ENCODE measurements around the gene THEM4.
"Not testable (repeated sequence)": the region's sequence is repeated elsewhere in the genome, so short reads cannot be mapped to it uniquely, and the experiment has no call there.

THEM4 gene

GRCh38 chr1:151924691-151925587 lies 15.6 kb upstream of the THEM4 start:
- DNase-seq = no peak

DNA sequence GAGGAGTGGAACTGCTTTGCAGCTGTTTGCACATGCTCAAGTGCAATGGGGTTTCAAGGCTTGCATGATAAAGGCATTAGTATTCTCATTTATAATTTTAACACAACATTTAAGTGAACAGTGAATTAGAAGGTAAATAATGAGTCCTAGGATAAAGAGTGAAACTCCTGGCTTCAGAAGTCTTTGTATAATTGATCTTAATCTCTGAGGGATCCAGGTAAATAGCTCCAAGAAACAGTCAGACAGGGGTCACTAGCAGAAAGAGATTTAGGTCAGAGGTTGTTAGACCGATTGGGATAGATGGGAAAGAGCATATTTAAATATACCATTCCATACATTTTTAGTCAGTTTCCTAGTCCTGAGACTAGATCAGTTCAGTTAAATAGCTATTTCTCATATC lies 14.1 kb upstream of the THEM4 start:
- no peak for DNase-seq

GRCh38 chr1:151920149-151920548 lies 10.8 kb upstream of the THEM4 start:
- no peak for DNase-seq

DNA sequence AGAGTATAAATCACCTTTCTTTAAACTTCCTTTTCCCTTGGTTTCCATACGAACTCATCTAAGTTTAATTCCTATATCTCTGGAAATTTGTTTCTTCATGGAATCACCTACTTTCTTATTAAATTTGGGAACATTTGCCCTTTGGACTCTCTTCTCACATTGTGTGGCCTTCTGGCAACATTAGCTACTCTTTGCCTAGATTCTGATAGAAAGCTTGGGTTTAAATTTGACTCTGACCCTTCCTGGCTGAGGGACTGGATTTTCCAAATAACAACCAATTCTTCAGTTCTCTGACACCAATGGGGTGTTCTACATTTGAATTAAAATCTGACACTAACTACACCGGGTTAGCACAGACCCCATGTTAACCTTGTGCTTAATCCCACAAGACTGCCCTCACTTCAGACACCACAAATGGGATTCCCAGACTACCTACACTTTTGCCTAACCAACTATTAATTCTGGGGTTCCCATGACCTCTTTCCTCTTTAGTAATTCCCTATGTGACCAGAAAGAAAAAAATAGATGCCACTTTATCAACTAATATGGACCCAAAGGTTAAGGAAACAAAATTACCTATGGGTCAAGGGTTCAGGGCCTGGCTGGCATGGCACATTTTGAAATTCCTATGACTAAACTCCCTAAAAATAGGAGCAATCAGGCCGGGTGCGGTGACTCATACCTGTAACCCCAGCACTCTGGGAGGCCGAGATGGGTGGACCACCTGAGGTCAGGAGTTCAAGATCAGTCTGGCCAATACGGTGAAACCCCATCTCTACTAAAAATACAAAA lies 9.7 kb upstream of the THEM4 start:
- no peak for DNase-seq

- no peak for DNase-seq
Observed at GRCh38 chr1:151918156-151918555, 8.8 kb upstream of the THEM4 start.

DNA sequence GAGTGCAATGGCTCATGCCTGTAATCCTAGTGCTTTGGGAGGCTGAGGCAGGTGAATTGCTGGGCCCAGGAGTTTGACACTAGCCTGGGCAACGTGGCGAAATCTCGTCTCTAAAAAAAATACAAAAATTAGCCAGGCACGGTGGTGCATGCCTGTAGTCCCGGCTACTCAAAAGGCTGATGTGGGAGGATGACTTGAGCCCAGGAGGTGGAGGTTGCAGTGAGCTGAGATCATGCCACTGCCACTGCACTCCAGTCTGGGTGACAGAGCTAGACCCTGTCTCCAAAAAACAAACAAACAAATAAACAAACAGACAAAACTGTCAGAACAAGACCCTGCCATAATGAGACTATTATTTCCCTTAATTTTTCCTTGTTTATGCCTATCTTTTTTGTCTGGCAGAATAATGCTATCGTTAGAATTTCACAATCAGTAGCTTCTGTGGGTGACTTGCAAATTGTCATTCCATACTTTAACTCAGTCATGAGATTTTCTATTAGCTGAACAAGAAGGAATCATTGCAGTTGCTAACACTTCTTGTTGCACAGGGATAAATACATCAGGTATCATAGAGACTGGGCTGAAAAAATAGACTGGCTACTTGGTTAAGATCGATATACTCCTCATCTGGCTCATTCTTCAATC lies 7.5 kb upstream of the THEM4 start:
- DNase-seq = no peak

DNA sequence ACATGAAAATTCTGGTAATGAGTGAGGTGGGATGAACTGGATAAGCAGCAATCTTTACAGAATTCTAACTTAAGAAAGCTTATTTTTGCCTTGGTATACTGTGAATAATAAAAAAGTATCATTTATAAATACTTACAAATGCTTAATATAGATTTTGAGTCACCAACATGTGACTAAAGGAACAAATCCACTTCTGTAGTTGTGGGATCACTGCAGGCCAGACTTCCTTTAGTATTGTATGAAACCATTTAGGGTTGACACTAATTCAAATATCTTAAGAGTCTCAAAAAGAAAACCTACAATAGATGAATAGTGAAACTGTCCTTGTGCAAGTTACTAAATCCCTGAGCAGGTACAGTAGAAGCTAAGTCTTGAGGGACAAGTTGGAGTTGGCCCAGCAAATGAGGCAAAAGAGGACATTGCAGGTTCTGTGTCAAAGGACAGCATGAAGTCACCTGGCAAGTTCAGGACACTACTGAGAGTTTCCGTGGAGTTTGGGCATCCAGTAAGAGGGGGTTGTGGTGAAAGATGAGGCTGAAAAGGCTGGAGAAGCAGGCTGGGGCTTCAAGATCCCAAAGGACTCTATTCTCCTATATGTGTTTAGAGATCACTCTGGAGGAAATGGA lies 5.9 kb upstream of the THEM4 start:
- DNase-seq = no peak

- DNase-seq = no peak
Observed at GRCh38 chr1:151914076-151914475, 4.8 kb upstream of the THEM4 start.

DNA sequence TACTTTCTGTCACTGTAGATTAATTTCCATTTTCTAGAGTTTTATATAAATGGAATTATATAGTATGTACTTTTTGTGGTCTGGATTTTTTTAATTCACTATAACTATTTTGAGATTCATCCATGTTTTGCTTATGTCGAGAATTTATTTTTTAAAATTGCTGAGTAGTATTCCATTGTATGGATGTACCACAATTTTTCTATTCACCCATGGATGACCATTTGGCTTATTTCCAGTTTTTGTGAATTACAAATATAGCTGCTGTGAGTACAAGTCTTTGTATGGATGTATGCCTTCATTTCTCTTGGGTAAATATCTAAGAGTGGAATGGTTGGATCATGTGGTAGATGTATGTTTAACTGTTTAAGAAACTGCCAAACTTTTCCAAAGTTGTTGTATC lies 3.7 kb upstream of the THEM4 start:
- no peak for DNase-seq

- DNase-seq = no peak
Observed at GRCh38 chr1:151908228-151908691, 1.1 kb downstream of the THEM4 start.

GRCh38 chr1:151907363-151908139 lies 1.8 kb downstream of the THEM4 start:
- DNase-seq = no peak

DNA sequence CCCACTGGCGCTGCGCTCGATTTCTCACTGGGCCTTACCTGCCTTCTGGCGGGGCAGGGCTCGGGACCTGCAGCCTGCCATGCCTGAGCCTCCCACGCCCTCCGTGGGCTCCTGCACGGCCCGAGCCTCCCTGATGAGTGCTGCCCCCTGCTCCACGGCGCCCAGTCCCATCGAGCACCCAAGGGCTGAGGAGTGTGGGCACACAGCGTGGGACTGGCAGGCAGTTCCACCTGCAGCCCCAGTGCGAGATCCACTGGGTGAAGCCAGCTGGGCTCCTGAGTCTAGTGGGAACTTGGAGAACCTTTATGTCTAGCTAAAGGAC lies 3.0 kb downstream of the THEM4 start:
- DNase-seq = not testable (repeated sequence)

- not testable (repeated sequence) for DNase-seq
Observed at GRCh38 chr1:151905443-151906323, 3.6 kb downstream of the THEM4 start.

- no peak for DNase-seq
Observed at GRCh38 chr1:151905070-151905442, 4.3 kb downstream of the THEM4 start.

GRCh38 chr1:151902858-151903257 lies 6.5 kb downstream of the THEM4 start:
- DNase-seq = no peak

DNA sequence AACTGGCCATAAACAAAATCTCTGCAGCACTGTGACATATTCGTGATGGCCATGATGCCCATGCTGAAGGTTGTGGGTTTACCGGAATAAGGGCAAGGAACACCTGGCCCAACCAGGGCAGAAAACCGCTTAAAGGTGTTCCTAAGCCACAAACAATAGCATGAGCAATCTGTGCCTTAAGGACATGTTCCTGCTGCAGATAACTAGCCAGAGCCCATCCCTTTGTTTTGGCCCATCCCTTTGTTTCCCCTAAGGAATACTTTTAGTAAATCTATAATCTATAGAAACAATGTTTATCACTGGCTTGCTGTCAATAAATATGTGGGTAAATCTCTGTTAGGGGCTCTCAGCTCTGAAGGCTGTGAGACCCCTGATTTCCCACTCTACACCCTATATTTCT lies 8.5 kb downstream of the THEM4 start:
- DNase-seq = not testable (repeated sequence)

DNA sequence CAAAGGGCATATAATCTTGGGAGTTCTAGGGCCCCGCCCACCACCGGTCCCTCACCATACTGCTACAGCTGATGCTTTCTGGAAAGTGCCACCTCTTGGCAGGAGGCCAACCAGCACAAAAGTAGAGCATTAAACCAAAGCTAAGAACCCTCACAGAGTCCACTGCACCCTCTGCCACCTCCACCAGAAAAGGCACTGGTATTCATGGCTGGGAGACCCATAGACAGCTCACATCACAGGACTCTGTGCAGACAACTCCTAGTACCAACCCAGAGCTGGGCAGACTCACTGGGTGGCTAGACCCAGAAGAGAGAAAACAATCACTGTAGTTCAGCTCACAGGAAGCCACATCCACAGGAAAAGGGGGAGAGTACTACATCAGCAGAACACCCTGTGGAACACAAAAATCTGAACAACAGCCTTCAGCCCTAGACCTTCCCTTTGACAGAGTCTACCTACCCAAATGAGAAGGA lies 10.8 kb downstream of the THEM4 start:
- no peak for DNase-seq

- DNase-seq = no peak
Observed at GRCh38 chr1:151897991-151898431, 11.3 kb downstream of the THEM4 start.

DNA sequence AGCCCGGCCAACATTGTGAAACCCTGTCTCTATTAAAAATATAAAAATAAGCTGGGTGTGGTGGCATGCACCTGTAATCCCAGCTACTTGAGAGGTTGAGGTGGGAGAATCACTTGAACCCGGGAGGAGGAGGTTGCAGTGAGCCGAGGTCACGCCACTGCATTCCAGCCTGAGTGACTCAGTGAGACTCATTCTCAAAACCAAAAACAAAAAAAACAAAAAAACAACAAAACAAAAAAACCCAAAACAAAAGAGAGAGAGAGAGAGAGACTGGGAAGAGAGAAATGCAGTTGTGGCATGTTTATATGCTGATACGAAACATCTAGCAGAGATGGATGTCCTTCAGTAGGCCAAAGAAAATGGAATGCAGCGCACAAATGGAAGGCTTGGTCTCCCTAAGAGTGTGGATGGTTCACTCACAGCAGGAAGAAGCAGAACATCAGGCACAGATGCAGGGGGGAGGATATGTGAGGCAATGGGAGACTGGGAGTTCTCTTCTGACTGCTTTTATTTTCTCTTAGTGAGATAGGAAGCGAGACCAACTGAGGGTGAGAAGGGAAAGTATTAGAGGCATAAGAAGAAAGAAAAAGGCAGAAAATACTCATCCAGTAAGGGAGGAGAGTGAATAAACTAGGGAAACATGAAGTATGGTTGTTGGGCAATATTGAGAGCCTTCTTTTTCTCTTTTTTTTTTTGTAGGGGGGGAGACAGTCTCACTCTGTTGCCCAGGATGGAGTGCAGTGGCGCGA lies 16.0 kb downstream of the THEM4 start:
- no peak for DNase-seq

GRCh38 chr1:151892190-151892589 lies 17.1 kb downstream of the THEM4 start:
- DNase-seq = no peak
